ENCODE data around the gene ERC2.

DNA sequence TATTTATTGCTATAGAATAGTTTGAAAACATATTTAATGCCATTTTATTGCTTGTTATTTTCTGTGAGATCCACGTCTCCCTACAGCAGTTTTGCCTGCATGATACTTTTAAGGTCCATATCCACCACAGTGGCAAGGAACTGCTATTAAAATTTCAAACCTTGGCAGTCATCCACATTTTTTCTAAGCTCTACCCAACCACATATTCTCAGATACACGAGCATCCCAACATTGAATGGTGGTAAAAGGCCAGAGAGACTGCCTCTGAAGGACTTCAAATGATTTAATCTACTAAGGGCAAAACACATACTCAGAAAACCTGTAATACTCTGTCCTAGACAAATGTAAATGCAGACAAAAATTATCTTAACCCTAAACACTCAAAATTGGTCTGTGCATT lies 173.1 kb downstream of the ERC2 start:
- TF ChIP-seq, protein P1, sequence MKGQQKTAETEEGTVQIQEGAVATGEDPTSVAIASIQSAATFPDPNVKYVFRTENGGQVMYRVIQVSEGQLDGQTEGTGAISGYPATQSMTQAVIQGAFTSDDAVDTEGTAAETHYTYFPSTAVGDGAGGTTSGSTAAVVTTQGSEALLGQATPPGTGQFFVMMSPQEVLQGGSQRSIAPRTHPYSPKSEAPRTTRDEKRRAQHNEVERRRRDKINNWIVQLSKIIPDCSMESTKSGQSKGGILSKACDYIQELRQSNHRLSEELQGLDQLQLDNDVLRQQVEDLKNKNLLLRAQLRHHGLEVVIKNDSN (IDR thresholded peaks at IDR 0.05), result no peak
- TF ChIP-seq, protein P2, sequence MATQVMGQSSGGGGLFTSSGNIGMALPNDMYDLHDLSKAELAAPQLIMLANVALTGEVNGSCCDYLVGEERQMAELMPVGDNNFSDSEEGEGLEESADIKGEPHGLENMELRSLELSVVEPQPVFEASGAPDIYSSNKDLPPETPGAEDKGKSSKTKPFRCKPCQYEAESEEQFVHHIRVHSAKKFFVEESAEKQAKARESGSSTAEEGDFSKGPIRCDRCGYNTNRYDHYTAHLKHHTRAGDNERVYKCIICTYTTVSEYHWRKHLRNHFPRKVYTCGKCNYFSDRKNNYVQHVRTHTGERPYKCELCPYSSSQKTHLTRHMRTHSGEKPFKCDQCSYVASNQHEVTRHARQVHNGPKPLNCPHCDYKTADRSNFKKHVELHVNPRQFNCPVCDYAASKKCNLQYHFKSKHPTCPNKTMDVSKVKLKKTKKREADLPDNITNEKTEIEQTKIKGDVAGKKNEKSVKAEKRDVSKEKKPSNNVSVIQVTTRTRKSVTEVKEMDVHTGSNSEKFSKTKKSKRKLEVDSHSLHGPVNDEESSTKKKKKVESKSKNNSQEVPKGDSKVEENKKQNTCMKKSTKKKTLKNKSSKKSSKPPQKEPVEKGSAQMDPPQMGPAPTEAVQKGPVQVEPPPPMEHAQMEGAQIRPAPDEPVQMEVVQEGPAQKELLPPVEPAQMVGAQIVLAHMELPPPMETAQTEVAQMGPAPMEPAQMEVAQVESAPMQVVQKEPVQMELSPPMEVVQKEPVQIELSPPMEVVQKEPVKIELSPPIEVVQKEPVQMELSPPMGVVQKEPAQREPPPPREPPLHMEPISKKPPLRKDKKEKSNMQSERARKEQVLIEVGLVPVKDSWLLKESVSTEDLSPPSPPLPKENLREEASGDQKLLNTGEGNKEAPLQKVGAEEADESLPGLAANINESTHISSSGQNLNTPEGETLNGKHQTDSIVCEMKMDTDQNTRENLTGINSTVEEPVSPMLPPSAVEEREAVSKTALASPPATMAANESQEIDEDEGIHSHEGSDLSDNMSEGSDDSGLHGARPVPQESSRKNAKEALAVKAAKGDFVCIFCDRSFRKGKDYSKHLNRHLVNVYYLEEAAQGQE (IDR thresholded peaks at IDR 0.05; ENCODE audit: low read depth), result no peak

Data from Ishikawa (cell line).